DMS79 (cell line): ENCODE measurements around the gene SPOCK1.

Experiments
- DNase-seq: peaks from one replicate; lab custom pipeline; 2025; lab: John Stamatoyannopoulos, UW

Gene SPOCK1

GRCh38 chr5:136927571-136927970 lies 571.6 kb downstream of the SPOCK1 start:
- no peak for DNase-seq

GRCh38 chr5:136926073-136926472 lies 573.1 kb downstream of the SPOCK1 start:
- DNase-seq = no peak
